Heart right ventricle (tissue), 16 donors: ENCODE measurements around the gene DUSP22. TPM values are rescaled to one million over a fixed set of nuclear protein-coding genes. Genes with fewer than 3 reads are reported as not detected.
A peak's percentile ranks its signal among the peaks of the same experiment; 100 is the strongest.

ENCODE experiments used
- ATAC-seq, 8 donors: fragments of 200-7000 bp; cut with Tn5 transposase; one replicate each; pipeline ENCODE4 v1.9.1; 2020; ENCODE audit warnings: mild to moderate bottlenecking in 8 of 8, moderate library complexity in 8 of 8, moderate number of reproducible peaks in 1 of 8
- DNase-seq, 2 donors: peaks; one replicate each; pipeline ENCODE4 v3.0.0-alpha.2; 2020
- H3K27ac ChIP-seq, 10 donors: fragments of 200-600 bp; sonication (generic) in 2 of 10; one replicate each; pipeline versions ENCODE4 v1.5.0 to v1.8.0; 2020 to 2022; ENCODE audit warnings: mild to moderate bottlenecking in 3 of 10
- H3K27me3 ChIP-seq, 7 donors: fragments of 200-600 bp; one replicate each; pipeline ENCODE4 v1.8.0; 2021 to 2022; ENCODE audit warnings: mild to moderate bottlenecking in 2 of 7
- H3K36me3 ChIP-seq, 9 donors: fragments of 200-600 bp; sonication (generic) in 1 of 9; one replicate each; pipeline versions ENCODE4 v1.5.0 to v1.8.0; 2020 to 2022; ENCODE audit warnings: mild to moderate bottlenecking in 2 of 9
- H3K4me1 ChIP-seq, 9 donors: fragments of 200-600 bp; sonication (generic) in 1 of 9; one replicate each; pipeline versions ENCODE4 v1.5.0 to v1.8.0; 2020 to 2022; ENCODE audit warnings: mild to moderate bottlenecking in 4 of 9
- H3K4me3 ChIP-seq, 10 donors: fragments of 200-600 bp; sonication (generic) in 2 of 10; one replicate each; pipeline versions ENCODE4 v1.5.0 to v1.8.0; 2020 to 2022; ENCODE audit warnings: mild to moderate bottlenecking in 7 of 10, moderate library complexity in 2 of 10
- H3K9me3 ChIP-seq, 11 donors: fragments of 200-600 bp in 10 of 11; sonication (generic) in 2 of 11; one replicate each; pipeline versions ENCODE4 v1.5.0 to v1.8.0; 2013 to 2022; ENCODE audit warnings: mild to moderate bottlenecking in 2 of 11, control low read depth in 1 of 11, moderate library complexity in 1 of 11
- WGBS, 2 donors: extraction: QIAGEN DNeasy Blood & Tissue Kit; methylation state at CpG; one replicate each; pipeline ENCODE4 v1.1.7; 2013; ENCODE audit warnings: inconsistent platforms in 1 of 2; 5-methylcytosine and 5-hydroxymethylcytosine counted together
- intact Hi-C, 10 donors: fragments of 100-400 bp; cut with DNase I; formaldehyde crosslinking; loops; one replicate each; pipeline versions ENCODE4 v1.11.1 to v1.14.2; 2022
- polyA plus RNA-seq, 2 donors: library from polyadenylated mRNA; stranded (reverse); fragments of 200-250 nt; gene quantifications; one replicate each; pipeline ENCODE4 v1.2.3, GENCODE V29; 2013
- total RNA-seq, 10 donors: library from RNA; stranded (reverse); fragmentation: NEBNext Ultra II Directional in 3 of 10; extraction: Animal tissue kit (Norgen Biotek cat#: 25700) in 3 of 10; gene quantifications; one replicate each; pipeline versions ENCODE4 v1.2.1 to v1.2.4, GENCODE V29; 2021 to 2023
- TF ChIP-seq, protein P1 (sequence below), 9 donors: fragments of 200-600 bp; sonication (generic) in 2 of 9; IDR thresholded peaks; one replicate each; pipeline versions ENCODE4 v1.5.0 to v1.8.0; 2021 to 2022; ENCODE audit warnings: antibody characterized with exemption in 9 of 9, mild to moderate bottlenecking in 5 of 9, moderate library complexity in 1 of 9
- donor health status: Arrhythmogenic right ventricular cardiomyopathy.
- donor health status: ischemic (EF 13 %, LVEDD 7.1; RV severe dilation, severe dysfunction).
- donor health status: healthy with polysubstance abuse.
- donor health status: DM: no; HTN: yes; CAD: no.
- donor health status: DM: no; HTN: no; CAD: no.
- donor health status: ischemic (EF 25% LVEDD 6.9; RV normal size, moderate dysfunction).
- donor health status: ischemic (EF 25% LVEDD 5.7; RV mildly dilated, moderate dysfunction).
- donor health status: healthy.
- donor health status: DM: yes; HTN: yes; CAD: no.
- donor health status: Ischemic cardiomyopathy.
- donor health status: ischemic (EF 35%, LVEDD 5.7; RV mildly dilated, moderate dysfunction).
- donor health status: nonischemic (EF 11% LVEDD 7.7; RV severe dilation, severe dysfunction).
- donor health status: DM: yes; HTN: yes; CAD: no.
- donor health status: PGD.
- donor health status: ischemic (EF 29% LVEDD 5.4; RV normal size, mild dysfunction).
- donor health status: nonischemic (EF 23%, LVEDD 6.1; RV moderate dilation, normal function).

The DUSP22 gene
- total and polyA plus RNA-seq, 12 donors: 32.0 to 70.4 (median 51.9) TPM

GRCh38 chr6:340991-341827 lies 48.9 kb downstream of the DUSP22 start:
- Histone ChIP-seq H3K9me3 (no peaks in the 10 kb centered on the region), H3K4me1 (peaks cover 6 to 66% (median 53%) of the 10 kb centered on the region in 9 donors), H3K27ac (no peak overlapping the region), H3K27me3 (no peaks in the 10 kb centered on the region), H3K36me3 (peaks cover 0 to 10% (median 0%) of the 10 kb centered on the region in 9 donors), H3K4me3 (no peak overlapping the region)
- intact Hi-C loops: no loop called here
- ATAC-seq: peak; percentile 32 to 54 (median 45)
- DNase-seq: peak in 1 of 2 donors; percentile 29
- 90 to 91% methylated on average over 33 of the region's 33 CpGs for WGBS, 2 donors
- TF ChIP-seq, protein P1, sequence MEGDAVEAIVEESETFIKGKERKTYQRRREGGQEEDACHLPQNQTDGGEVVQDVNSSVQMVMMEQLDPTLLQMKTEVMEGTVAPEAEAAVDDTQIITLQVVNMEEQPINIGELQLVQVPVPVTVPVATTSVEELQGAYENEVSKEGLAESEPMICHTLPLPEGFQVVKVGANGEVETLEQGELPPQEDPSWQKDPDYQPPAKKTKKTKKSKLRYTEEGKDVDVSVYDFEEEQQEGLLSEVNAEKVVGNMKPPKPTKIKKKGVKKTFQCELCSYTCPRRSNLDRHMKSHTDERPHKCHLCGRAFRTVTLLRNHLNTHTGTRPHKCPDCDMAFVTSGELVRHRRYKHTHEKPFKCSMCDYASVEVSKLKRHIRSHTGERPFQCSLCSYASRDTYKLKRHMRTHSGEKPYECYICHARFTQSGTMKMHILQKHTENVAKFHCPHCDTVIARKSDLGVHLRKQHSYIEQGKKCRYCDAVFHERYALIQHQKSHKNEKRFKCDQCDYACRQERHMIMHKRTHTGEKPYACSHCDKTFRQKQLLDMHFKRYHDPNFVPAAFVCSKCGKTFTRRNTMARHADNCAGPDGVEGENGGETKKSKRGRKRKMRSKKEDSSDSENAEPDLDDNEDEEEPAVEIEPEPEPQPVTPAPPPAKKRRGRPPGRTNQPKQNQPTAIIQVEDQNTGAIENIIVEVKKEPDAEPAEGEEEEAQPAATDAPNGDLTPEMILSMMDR (IDR thresholded peaks at IDR 0.05): no peak

DNA sequence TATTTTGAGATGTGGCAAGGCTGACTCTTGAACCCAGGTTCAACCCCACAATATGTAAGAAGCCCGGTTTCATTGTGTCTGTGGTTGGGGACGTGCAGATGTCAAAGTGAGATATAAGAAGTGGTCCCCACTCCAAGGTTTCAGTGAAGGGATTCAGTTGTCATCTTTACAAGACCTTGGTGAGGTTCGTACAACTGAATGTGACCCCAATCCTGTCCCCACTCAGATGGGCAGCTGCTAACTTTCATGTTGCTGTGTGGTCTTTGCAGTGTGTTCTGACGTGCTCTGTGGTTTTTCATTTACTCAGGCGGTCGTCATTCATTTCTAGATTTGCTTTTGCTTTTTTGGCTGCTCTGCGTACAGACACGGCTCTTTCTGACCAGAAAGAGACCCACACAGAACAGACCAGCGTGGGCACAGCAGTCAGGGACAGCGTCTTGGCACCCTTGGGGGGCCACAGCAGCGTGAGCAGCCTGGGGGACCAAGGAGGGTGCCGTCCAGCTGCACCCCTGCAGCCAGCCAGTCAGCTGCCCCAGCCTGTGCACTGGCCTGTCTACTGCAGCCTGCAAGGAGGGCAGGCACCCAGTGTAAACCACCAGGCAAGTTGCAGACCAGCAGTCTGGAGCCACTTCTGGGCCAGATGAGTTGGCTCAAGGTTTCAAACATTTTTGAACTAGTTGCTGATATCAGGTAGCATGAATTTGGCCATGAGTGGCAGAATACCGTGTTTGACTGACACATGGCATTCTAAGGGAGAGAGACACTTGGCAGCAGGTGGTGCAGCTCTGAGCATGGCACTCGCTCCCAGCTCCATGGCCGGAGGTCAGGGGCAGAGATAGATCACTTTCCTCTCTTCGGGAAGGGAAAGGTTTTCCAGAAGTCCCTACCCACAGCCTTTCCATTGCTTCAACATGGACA lies 49.9 kb downstream of the DUSP22 start:
- Histone ChIP-seq H3K36me3 (peaks cover 0 to 20% (median 0%) of the 10 kb centered on the region in 9 donors), H3K4me3 (no peak overlapping the region), H3K27ac (no peak overlapping the region), H3K9me3 (no peaks in the 10 kb centered on the region), H3K27me3 (no peaks in the 10 kb centered on the region), H3K4me1 (peaks cover 4 to 60% (median 44%) of the 10 kb centered on the region in 9 donors)
- ATAC-seq (no peak), DNase-seq (no peak)
- intact Hi-C loops: no loop called here
- TF ChIP-seq, protein P1 (IDR thresholded peaks at IDR 0.05): no peak
- WGBS, 2 donors: 74 to 79% methylated on average over 16 of the region's 16 CpGs

DNA sequence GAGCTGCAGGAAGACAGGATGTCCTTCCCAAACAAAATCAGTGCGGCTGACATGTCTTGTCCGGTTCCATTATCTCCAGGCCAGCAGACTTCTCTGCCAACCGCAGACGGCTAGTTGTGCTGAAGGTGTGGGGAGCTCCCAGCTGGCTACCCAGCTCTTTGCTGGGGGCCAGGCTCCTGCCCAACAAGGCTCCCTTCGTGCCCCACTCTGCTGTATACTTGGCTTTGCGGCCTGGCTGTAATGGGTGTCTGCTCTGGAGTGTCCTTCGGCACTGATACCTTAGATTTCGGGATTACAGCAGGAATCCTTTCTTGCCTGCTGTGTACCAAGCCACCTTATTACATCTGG lies 50.5 kb downstream of the DUSP22 start:
- H3K4me3 ChIP-seq: no peak overlapping the region
- no peaks in the 10 kb centered on the region for H3K27me3 ChIP-seq
- H3K4me1 ChIP-seq: peaks cover 4 to 54% (median 37%) of the 10 kb centered on the region in 9 donors
- intact Hi-C loops: no loop called here
- WGBS, 2 donors: 77% methylated on average over 8 of the region's 8 CpGs
- H3K36me3 ChIP-seq: peaks cover 0 to 26% (median 0%) of the 10 kb centered on the region in 9 donors
- ATAC-seq (peak in 1 of 8 donors; percentile 18), DNase-seq (no peak)
- no peaks in the 10 kb centered on the region for H3K9me3 ChIP-seq
- TF ChIP-seq, protein P1 (IDR thresholded peaks at IDR 0.05): no peak
- H3K27ac ChIP-seq: no peak overlapping the region

DNA sequence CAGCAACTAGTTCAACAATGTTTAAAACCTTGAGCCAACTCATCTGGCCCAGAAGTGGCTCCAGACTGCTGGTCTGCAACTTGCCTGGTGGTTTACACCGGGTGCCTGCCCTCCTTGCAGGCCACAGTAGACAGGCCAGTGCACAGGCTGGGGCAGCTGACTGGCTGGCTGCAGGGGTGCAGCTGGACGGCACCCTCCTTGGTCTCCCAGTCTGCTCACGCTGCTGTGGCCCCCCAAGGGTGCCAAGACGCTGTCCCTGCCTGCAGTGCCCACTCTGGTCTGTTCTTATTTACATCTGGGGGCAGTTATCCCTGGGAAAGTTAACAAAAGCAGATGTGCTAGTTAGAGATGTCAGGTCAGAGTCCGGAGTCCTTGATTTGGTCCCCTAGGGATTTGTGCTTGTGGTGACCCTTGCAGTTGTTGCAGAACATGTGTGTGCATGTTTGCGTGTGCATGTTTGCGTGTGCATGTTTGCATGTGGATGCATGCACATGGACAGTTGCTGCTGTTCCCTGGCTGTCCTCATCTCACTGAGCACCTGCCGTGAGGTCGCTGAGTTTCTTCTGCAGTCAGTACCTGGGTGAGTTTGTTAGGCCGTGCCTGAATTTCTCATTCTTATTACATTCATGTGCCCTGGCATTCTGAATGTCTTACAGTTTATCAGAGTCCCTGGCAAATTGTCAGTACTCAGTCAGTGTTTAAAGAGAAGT lies 51.1 kb downstream of the DUSP22 start:
- Histone ChIP-seq H3K4me1 (peaks cover 4 to 48% (median 32%) of the 10 kb centered on the region in 9 donors), H3K27ac (no peak overlapping the region), H3K27me3 (no peaks in the 10 kb centered on the region), H3K9me3 (no peaks in the 10 kb centered on the region), H3K36me3 (peaks cover 0 to 32% (median 0%) of the 10 kb centered on the region in 9 donors), H3K4me3 (no peak overlapping the region)
- ATAC-seq: peak in 1 of 8 donors; percentile 29
- no peak for DNase-seq
- TF ChIP-seq, protein P1 (IDR thresholded peaks at IDR 0.05): no peak
- intact Hi-C loops: no loop called here
- 75 to 80% methylated on average over 10 of the region's 10 CpGs for WGBS, 2 donors
